ENCODE measurements around the gene DAPK1.

DNA sequence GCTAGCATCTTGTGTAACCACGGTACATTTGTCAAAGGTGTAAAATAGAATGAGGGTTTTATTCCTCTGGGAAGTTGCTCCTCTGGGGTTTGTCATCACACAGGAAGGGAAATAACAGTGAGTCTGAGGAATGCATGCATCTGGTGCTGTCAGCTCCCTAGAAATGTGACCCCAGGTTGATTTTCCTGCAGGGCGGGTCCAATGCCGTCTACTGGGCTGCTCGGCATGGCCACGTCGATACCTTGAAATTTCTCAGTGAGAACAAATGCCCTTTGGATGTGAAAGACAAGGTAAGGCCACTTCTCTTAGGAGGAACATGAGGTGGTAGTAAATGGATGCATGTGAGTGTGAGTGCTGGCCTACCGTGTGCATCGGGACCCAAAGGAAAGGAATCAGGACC is 149.4 kb downstream of the DAPK1 start:
- TF ChIP-seq, protein P1, sequence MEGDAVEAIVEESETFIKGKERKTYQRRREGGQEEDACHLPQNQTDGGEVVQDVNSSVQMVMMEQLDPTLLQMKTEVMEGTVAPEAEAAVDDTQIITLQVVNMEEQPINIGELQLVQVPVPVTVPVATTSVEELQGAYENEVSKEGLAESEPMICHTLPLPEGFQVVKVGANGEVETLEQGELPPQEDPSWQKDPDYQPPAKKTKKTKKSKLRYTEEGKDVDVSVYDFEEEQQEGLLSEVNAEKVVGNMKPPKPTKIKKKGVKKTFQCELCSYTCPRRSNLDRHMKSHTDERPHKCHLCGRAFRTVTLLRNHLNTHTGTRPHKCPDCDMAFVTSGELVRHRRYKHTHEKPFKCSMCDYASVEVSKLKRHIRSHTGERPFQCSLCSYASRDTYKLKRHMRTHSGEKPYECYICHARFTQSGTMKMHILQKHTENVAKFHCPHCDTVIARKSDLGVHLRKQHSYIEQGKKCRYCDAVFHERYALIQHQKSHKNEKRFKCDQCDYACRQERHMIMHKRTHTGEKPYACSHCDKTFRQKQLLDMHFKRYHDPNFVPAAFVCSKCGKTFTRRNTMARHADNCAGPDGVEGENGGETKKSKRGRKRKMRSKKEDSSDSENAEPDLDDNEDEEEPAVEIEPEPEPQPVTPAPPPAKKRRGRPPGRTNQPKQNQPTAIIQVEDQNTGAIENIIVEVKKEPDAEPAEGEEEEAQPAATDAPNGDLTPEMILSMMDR (IDR thresholded peaks at IDR 0.05), result no peak
- TF ChIP-seq POLR2A (IDR thresholded peaks at IDR 0.05), result no peak
